IPS-18a (cell line): Measurements from ENCODE around the gene GEMIN4.
"Not testable (repeated sequence)": the region's sequence is repeated elsewhere in the genome, so short reads cannot be mapped to it uniquely, and the experiment has no call there.

ENCODE experiments used
- H3K27ac ChIP-seq: one replicate; pipeline ENCODE4 v1.5.1; 2013; ENCODE audit warnings: low read length
- H3K27me3 ChIP-seq: one replicate; pipeline ENCODE4 v1.6.1; 2013; ENCODE audit warnings: mild to moderate bottlenecking, low read length; ENCODE audit not compliant: control insufficient read depth, insufficient read depth
- H3K36me3 ChIP-seq: one replicate; pipeline ENCODE4 v1.6.1; 2013; ENCODE audit warnings: low read depth, low read length; ENCODE audit not compliant: control insufficient read depth
- H3K4me1 ChIP-seq: one replicate; pipeline ENCODE4 v1.6.1; 2013; ENCODE audit warnings: low read depth, low read length; ENCODE audit not compliant: control insufficient read depth
- H3K4me3 ChIP-seq: one replicate; pipeline ENCODE4 v1.5.1; 2013; ENCODE audit warnings: low read length
- H3K9ac ChIP-seq: one replicate; pipeline ENCODE4 v1.6.1; 2013; ENCODE audit warnings: mild to moderate bottlenecking, low read length, moderate library complexity
- H3K9me3 ChIP-seq: one replicate; pipeline ENCODE4 v1.6.1; 2013; ENCODE audit warnings: low read depth, low read length; ENCODE audit not compliant: control insufficient read depth

Gene GEMIN4

GRCh38 chr17:708132-708531 lies 43.9 kb downstream of the GEMIN4 start:
- Histone ChIP-seq H3K9ac (no peak overlapping the region), H3K4me3 (no peak overlapping the region), H3K4me1 (no peaks in the 10 kb centered on the region), H3K27me3 (no peaks in the 10 kb centered on the region), H3K27ac (no peak overlapping the region), H3K9me3 (no peaks in the 10 kb centered on the region), H3K36me3 (peaks cover 24% of the 10 kb centered on the region)

- Histone ChIP-seq H3K9ac (no peak overlapping the region), H3K36me3 (peaks cover 24% of the 10 kb centered on the region), H3K4me3 (no peak overlapping the region), H3K27ac (no peak overlapping the region), H3K9me3 (no peaks in the 10 kb centered on the region), H3K27me3 (no peaks in the 10 kb centered on the region), H3K4me1 (no peaks in the 10 kb centered on the region)
Measured at GRCh38 chr17:705863-706262, 46.2 kb downstream of the GEMIN4 start.

- Histone ChIP-seq H3K4me3 (no peak overlapping the region), H3K9me3 (no peaks in the 10 kb centered on the region), H3K27ac (no peak overlapping the region), H3K4me1 (no peaks in the 10 kb centered on the region), H3K27me3 (no peaks in the 10 kb centered on the region), H3K9ac (no peak overlapping the region), H3K36me3 (peaks cover 21% of the 10 kb centered on the region)
Measured at GRCh38 chr17:705011-705410, 47.1 kb downstream of the GEMIN4 start.

GRCh38 chr17:704111-704864 lies 47.8 kb downstream of the GEMIN4 start:
- Histone ChIP-seq H3K4me3 (no peak overlapping the region), H3K9ac (no peak overlapping the region), H3K36me3 (peaks cover 15% of the 10 kb centered on the region), H3K27me3 (no peaks in the 10 kb centered on the region), H3K9me3 (no peaks in the 10 kb centered on the region), H3K27ac (no peak overlapping the region), H3K4me1 (no peaks in the 10 kb centered on the region)

GRCh38 chr17:703081-703875 lies 48.8 kb downstream of the GEMIN4 start:
- Histone ChIP-seq H3K27me3 (no peaks in the 10 kb centered on the region), H3K36me3 (peaks cover 8% of the 10 kb centered on the region), H3K4me1 (no peaks in the 10 kb centered on the region), H3K27ac (no peak overlapping the region), H3K9me3 (no peaks in the 10 kb centered on the region), H3K9ac (no peak overlapping the region), H3K4me3 (no peak overlapping the region)

- Histone ChIP-seq H3K36me3 (peaks cover 16% of the 10 kb centered on the region), H3K9ac (no peak overlapping the region), H3K4me1 (no peaks in the 10 kb centered on the region), H3K27me3 (no peaks in the 10 kb centered on the region), H3K9me3 (no peaks in the 10 kb centered on the region), H3K27ac (no peak overlapping the region), H3K4me3 (no peak overlapping the region)
Measured at GRCh38 chr17:700504-701094, 51.5 kb downstream of the GEMIN4 start.

GRCh38 chr17:699345-699744 lies 52.7 kb downstream of the GEMIN4 start:
- Histone ChIP-seq H3K27ac (no peak overlapping the region), H3K9me3 (no peaks in the 10 kb centered on the region), H3K36me3 (peaks cover 20% of the 10 kb centered on the region), H3K4me3 (no peak overlapping the region), H3K9ac (no peak overlapping the region), H3K4me1 (no peaks in the 10 kb centered on the region), H3K27me3 (no peaks in the 10 kb centered on the region)

GRCh38 chr17:698096-698495 lies 54.0 kb downstream of the GEMIN4 start:
- not testable (repeated sequence) for H3K4me3 ChIP-seq, H3K9me3 ChIP-seq, H3K9ac ChIP-seq, H3K4me1 ChIP-seq, H3K27me3 ChIP-seq, H3K27ac ChIP-seq
- peaks cover 17% of the 10 kb centered on the region for H3K36me3 ChIP-seq

GRCh38 chr17:697682-698081 lies 54.4 kb downstream of the GEMIN4 start:
- no peaks in the 10 kb centered on the region for H3K4me1 ChIP-seq
- no peaks in the 10 kb centered on the region for H3K27me3 ChIP-seq
- no peak overlapping the region for H3K4me3 ChIP-seq
- H3K27ac ChIP-seq = no peak overlapping the region
- no peak overlapping the region for H3K9ac ChIP-seq
- H3K36me3 ChIP-seq = peaks cover 17% of the 10 kb centered on the region
- no peaks in the 10 kb centered on the region for H3K9me3 ChIP-seq

- H3K36me3 ChIP-seq = peaks cover 17% of the 10 kb centered on the region
Measured at GRCh38 chr17:696369-696768, 55.7 kb downstream of the GEMIN4 start.

More at GRCh38 chr17:696369-696768, 55.7 kb downstream of the GEMIN4 start:
- Histone ChIP-seq H3K9me3 (no peaks in the 10 kb centered on the region), H3K27me3 (no peaks in the 10 kb centered on the region), H3K4me1 (no peaks in the 10 kb centered on the region), H3K27ac (no peak overlapping the region), H3K4me3 (no peak overlapping the region), H3K9ac (no peak overlapping the region)
